Astrocyte (in vitro differentiated cells and primary cell): ENCODE measurements around the gene MIR17HG. TPM values are rescaled to one million over a fixed set of nuclear protein-coding genes. Genes with fewer than 3 reads are reported as not detected.

Experiments
- DNase-seq: peaks from one replicate; pipeline ENCODE4 v3.0.0-alpha.2; 2010; ENCODE audit warnings: low read depth
- FAIRE-seq: peaks from 2 replicates; lab custom pipeline; 2011; peaks lifted over from hg19 to GRCh38; lab: Jason Lieb, UNC
- H2AFZ ChIP-seq: 2 replicates; pipeline ENCODE4 v1.6.0; 2012; ENCODE audit warnings: low read depth, low read length, inconsistent platforms
- H3K27ac ChIP-seq: 2 replicates; pipeline ENCODE4 v1.5.1; 2011; ENCODE audit warnings: low read depth, low read length, inconsistent platforms
- H3K27me3 ChIP-seq: 2 replicates; pipeline ENCODE4 v1.6.0; 2011; ENCODE audit warnings: low read length, inconsistent platforms; ENCODE audit not compliant: insufficient read depth
- H3K36me3 ChIP-seq: 2 replicates; pipeline ENCODE4 v1.5.1; 2011; ENCODE audit warnings: low read length, inconsistent platforms; ENCODE audit not compliant: insufficient read depth
- H3K4me1 ChIP-seq: 2 replicates; pipeline ENCODE4 v1.5.1; 2011; ENCODE audit warnings: low read length, inconsistent platforms; ENCODE audit not compliant: insufficient read depth
- H3K4me2 ChIP-seq: 2 replicates; pipeline ENCODE4 v1.6.0; 2012; ENCODE audit warnings: low read length, inconsistent platforms
- H3K4me3 ChIP-seq: 2 replicates; pipeline ENCODE4 v1.5.1; 2011; ENCODE audit warnings: low read depth, mild to moderate bottlenecking, low read length, inconsistent platforms; ENCODE audit not compliant: insufficient read depth
- H3K79me2 ChIP-seq: 2 replicates; pipeline ENCODE4 v1.6.0; 2012; ENCODE audit warnings: mild to moderate bottlenecking, low read length, inconsistent platforms; ENCODE audit not compliant: insufficient read depth
- H3K9ac ChIP-seq: 2 replicates; pipeline ENCODE4 v1.6.0; 2012; ENCODE audit warnings: mild to moderate bottlenecking, low read length, inconsistent platforms
- H3K9me3 ChIP-seq: 2 replicates; pipeline ENCODE4 v1.5.1; 2012; ENCODE audit warnings: low read depth, mild to moderate bottlenecking, low read length, inconsistent platforms; ENCODE audit not compliant: insufficient read depth
- H4K20me1 ChIP-seq: 2 replicates; pipeline ENCODE4 v1.6.0; 2012; ENCODE audit warnings: low read length, inconsistent platforms; ENCODE audit not compliant: insufficient read depth
- H3K27ac Mint-ChIP-seq: one replicate; pipeline ENCODE4 v1.8.0; 2021; ENCODE audit warnings: mild to moderate bottlenecking, mixed read lengths; ENCODE audit not compliant: unreplicated experiment
- H3K27me3 Mint-ChIP-seq: one replicate; pipeline ENCODE4 v1.8.0; 2021; ENCODE audit warnings: low read depth, mixed read lengths; ENCODE audit not compliant: unreplicated experiment
- H3K36me3 Mint-ChIP-seq: one replicate; pipeline ENCODE4 v1.8.0; 2021; ENCODE audit warnings: low read depth, mixed read lengths; ENCODE audit not compliant: unreplicated experiment
- H3K4me1 Mint-ChIP-seq: one replicate; pipeline ENCODE4 v1.8.0; 2021; ENCODE audit warnings: low read depth, mixed read lengths; ENCODE audit not compliant: unreplicated experiment
- H3K4me3 Mint-ChIP-seq: one replicate; pipeline ENCODE4 v1.8.0; 2021; ENCODE audit warnings: mild to moderate bottlenecking, moderate library complexity, mixed read lengths; ENCODE audit not compliant: unreplicated experiment
- H3K9me3 Mint-ChIP-seq: one replicate; pipeline ENCODE4 v1.8.0; 2021; ENCODE audit warnings: mild to moderate bottlenecking, mixed read lengths; ENCODE audit not compliant: unreplicated experiment
- EZH2 ChIP-seq: IDR thresholded peaks from 2 replicates; pipeline ENCODE4 v1.6.1; 2012; ENCODE audit warnings: mild to moderate bottlenecking, low read length, inconsistent platforms; ENCODE audit not compliant: insufficient read depth
- total RNA-seq: library from RNA; stranded (reverse); gene quantifications from 2 replicates; pipeline ENCODE4 v1.2.1, GENCODE V29; 2021
- TF ChIP-seq, protein P1 (sequence below): IDR thresholded peaks from 2 replicates; pipeline ENCODE4 v1.5.1; 2011; ENCODE audit warnings: low read depth, mild to moderate bottlenecking, inconsistent platforms, low read length, moderate library complexity; ENCODE audit not compliant: insufficient read depth

Gene MIR17HG
- total RNA-seq, 1 donor from 2014 or later: 6.3 TPM

DNA sequence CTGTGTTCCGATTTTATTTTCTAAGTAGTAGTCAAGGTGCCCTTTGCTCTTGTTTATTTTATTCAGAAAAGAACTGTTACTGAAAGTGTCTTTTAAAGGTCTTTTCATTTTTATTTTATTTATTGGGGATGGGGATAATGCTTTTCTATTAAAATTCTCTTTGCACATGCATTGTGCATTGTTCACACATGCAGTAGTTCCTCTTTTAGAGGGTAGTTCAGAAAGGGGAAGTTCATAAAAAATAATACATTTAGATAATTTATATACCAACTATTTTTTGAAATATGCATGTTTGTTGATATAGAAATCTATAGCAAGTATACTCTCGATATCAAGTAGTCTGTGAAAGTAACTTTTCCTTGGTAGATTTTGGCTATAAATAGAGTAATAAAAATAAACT lies 54.4 kb downstream of the MIR17HG start:
- H2AFZ ChIP-seq: no peak overlapping the region
- Mint-ChIP-seq H3K27ac (no peak overlapping the region), H3K9me3 (peaks cover 2% of the 10 kb centered on the region), H3K4me3 (no peak overlapping the region), H3K36me3 (no peaks in the 10 kb centered on the region), H3K4me1 (peaks cover 4% of the 10 kb centered on the region), H3K27me3 (peaks cover 24% of the 10 kb centered on the region)
- H3K4me2 ChIP-seq: no peak overlapping the region
- H3K36me3 ChIP-seq: no peaks in the 10 kb centered on the region
- H4K20me1 ChIP-seq: no peaks in the 10 kb centered on the region
- no peak overlapping the region for H3K9ac ChIP-seq
- H3K4me1 ChIP-seq: no peaks in the 10 kb centered on the region
- no peak overlapping the region for H3K4me3 ChIP-seq
- DNase-seq (no peak), FAIRE-seq (no peak)
- peaks cover 15% of the 10 kb centered on the region for H3K27me3 ChIP-seq
- H3K27ac ChIP-seq: no peak overlapping the region
- TF ChIP-seq EZH2: no peak
- TF ChIP-seq, protein P1, sequence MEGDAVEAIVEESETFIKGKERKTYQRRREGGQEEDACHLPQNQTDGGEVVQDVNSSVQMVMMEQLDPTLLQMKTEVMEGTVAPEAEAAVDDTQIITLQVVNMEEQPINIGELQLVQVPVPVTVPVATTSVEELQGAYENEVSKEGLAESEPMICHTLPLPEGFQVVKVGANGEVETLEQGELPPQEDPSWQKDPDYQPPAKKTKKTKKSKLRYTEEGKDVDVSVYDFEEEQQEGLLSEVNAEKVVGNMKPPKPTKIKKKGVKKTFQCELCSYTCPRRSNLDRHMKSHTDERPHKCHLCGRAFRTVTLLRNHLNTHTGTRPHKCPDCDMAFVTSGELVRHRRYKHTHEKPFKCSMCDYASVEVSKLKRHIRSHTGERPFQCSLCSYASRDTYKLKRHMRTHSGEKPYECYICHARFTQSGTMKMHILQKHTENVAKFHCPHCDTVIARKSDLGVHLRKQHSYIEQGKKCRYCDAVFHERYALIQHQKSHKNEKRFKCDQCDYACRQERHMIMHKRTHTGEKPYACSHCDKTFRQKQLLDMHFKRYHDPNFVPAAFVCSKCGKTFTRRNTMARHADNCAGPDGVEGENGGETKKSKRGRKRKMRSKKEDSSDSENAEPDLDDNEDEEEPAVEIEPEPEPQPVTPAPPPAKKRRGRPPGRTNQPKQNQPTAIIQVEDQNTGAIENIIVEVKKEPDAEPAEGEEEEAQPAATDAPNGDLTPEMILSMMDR: no peak
- H3K9me3 ChIP-seq: no peaks in the 10 kb centered on the region
- H3K79me2 ChIP-seq: no peaks in the 10 kb centered on the region

Other genes with a start within 250 kb of the MIR17HG start
- 0.67 and 1.1 TPM in 2 replicates for gene GPC5, start 50.9 kb downstream of the MIR17HG start, total RNA-seq